A549 (cell line): ENCODE results near the gene IPO7. TPM values are rescaled to one million over a fixed set of nuclear protein-coding genes. Genes with fewer than 3 reads are reported as not detected.

Source experiments
- BCL3 ChIP-seq: fragments of >200 bp; sonication (Bioruptor Twin); formaldehyde crosslinking; IDR thresholded peaks from 3 replicates; pipeline ENCODE4 v1.6.1; 2016
- CBX2 ChIP-seq: fragments of 200-600 bp; sonication (generic); IDR thresholded peaks from 2 replicates; pipeline ENCODE4 v1.6.1; 2016; ENCODE audit warnings: low read depth, mild to moderate bottlenecking, borderline replicate concordance
- CBX8 ChIP-seq: fragments of 200-600 bp; sonication (generic); IDR thresholded peaks from 2 replicates; pipeline ENCODE4 v1.6.1; 2016
- CHD2 ChIP-seq: fragments of 150-350 bp; IDR thresholded peaks from 2 replicates; pipeline ENCODE4 v1.6.1; 2014; ENCODE audit warnings: low read length; ENCODE audit not compliant: partially characterized antibody
- CHD4 ChIP-seq: fragments of 200-600 bp; sonication (generic); IDR thresholded peaks from 2 replicates; pipeline ENCODE4 v1.6.1; 2016; ENCODE audit warnings: antibody characterized with exemption, mild to moderate bottlenecking, borderline replicate concordance
- CTCF ChIP-seq: fragments of >200 bp; sonication (Bioruptor Twin); formaldehyde crosslinking; IDR thresholded peaks from 3 replicates; pipeline ENCODE4 v1.5.1; 2016
- EHMT2 ChIP-seq: fragments of 200-600 bp; sonication (generic); IDR thresholded peaks from 2 replicates; pipeline ENCODE4 v1.6.1; 2016; ENCODE audit warnings: antibody characterized with exemption, low read depth, mild to moderate bottlenecking, moderate library complexity
- EP300 ChIP-seq, 2 experiments: fragments of >200 bp; sonication (Bioruptor Twin); formaldehyde crosslinking; IDR thresholded peaks; 2 replicates in 1 of 2; 3 replicates in 1 of 2; pipeline ENCODE4 v1.6.1; 2016 to 2017
- FOSL2 ChIP-seq, 2 experiments: fragments of 450-650 bp in 1 of 2; fragments of >200 bp in 1 of 2; sonication (Bioruptor Twin) in 1 of 2; formaldehyde crosslinking; IDR thresholded peaks; 2 replicates each; pipeline versions ENCODE4 v1.5.0 to v1.6.1; 2016 to 2020; ENCODE audit warnings: mild to moderate bottlenecking in 1 of 2, moderate library complexity in 1 of 2
- GATA3 ChIP-seq: IDR thresholded peaks from 2 replicates; pipeline ENCODE4 v1.6.1; 2012; ENCODE audit warnings: borderline replicate concordance
- HES2 ChIP-seq: fragments of >200 bp; sonication (Bioruptor Twin); formaldehyde crosslinking; IDR thresholded peaks from 2 replicates; pipeline ENCODE4 v1.6.1; 2016
- HOXA7 ChIP-seq: fragments of 250-450 bp; sonication (Bioruptor Pico); IDR thresholded peaks from 2 replicates; pipeline ENCODE4 v1.5.0; 2020; ENCODE audit warnings: mild to moderate bottlenecking, moderate library complexity
- HOXB13 ChIP-seq: fragments of 250-450 bp; sonication (Bioruptor Pico); IDR thresholded peaks from 2 replicates; pipeline ENCODE4 v1.5.0; 2020; ENCODE audit warnings: low read depth, mild to moderate bottlenecking, moderate library complexity
- JUN ChIP-seq, 2 experiments: fragments of >200 bp; sonication (Bioruptor Twin); formaldehyde crosslinking; IDR thresholded peaks; 2 replicates in 1 of 2; 3 replicates in 1 of 2; pipeline ENCODE4 v1.6.1; 2016 to 2017
- KDM1A ChIP-seq: fragments of 200-600 bp; sonication (generic); IDR thresholded peaks from 2 replicates; pipeline ENCODE4 v1.6.1; 2016; ENCODE audit warnings: low read depth, mild to moderate bottlenecking
- KDM5A ChIP-seq: fragments of 200-600 bp; sonication (generic); IDR thresholded peaks from 2 replicates; pipeline ENCODE4 v1.6.1; 2016; ENCODE audit warnings: antibody characterized with exemption, mild to moderate bottlenecking
- MAFK ChIP-seq: fragments of 450-650 bp; IDR thresholded peaks from 2 replicates; pipeline ENCODE4 v1.6.1; 2014; ENCODE audit not compliant: partially characterized antibody
- MYC ChIP-seq: IDR thresholded peaks from 2 replicates; pipeline ENCODE4 v1.6.1; 2012; ENCODE audit warnings: mild to moderate bottlenecking, inconsistent platforms, low read length, improper control_type of control experiment, borderline replicate concordance
- NFE2L2 ChIP-seq: fragments of 150-350 bp; conservative IDR thresholded peaks from 2 replicates; pipeline ENCODE4 v1.6.1; 2014; ENCODE audit warnings: low read length
- NR3C1 ChIP-seq: fragments of >200 bp; sonication (Bioruptor Twin); formaldehyde crosslinking; IDR thresholded peaks from 3 replicates; pipeline ENCODE4 v1.6.1; 2017
- PHF8 ChIP-seq: fragments of 200-600 bp; sonication (generic); IDR thresholded peaks from 2 replicates; pipeline ENCODE4 v1.6.1; 2016; ENCODE audit warnings: low read depth, mild to moderate bottlenecking, antibody characterized with exemption, moderate library complexity, borderline replicate concordance
- POLR2A ChIP-seq: IDR thresholded peaks from 2 replicates; pipeline ENCODE4 v1.6.1; 2012; ENCODE audit warnings: mild to moderate bottlenecking, low read length
- POLR2AphosphoS2 ChIP-seq: conservative IDR thresholded peaks from 2 replicates; pipeline ENCODE4 v1.6.1; 2012; ENCODE audit warnings: low read length, improper control_type of control experiment, inconsistent platforms
- RAD21 ChIP-seq, 2 experiments: fragments of >200 bp in 1 of 2; sonication (Bioruptor Twin) in 1 of 2; formaldehyde crosslinking in 1 of 2; IDR thresholded peaks in 1 of 2; conservative IDR thresholded peaks in 1 of 2; 2 replicates in 1 of 2; 3 replicates in 1 of 2; pipeline ENCODE4 v1.6.1; 2012 to 2018; ENCODE audit warnings: inconsistent platforms in 1 of 2
- RARB ChIP-seq: fragments of 250-450 bp; sonication (Bioruptor Pico); IDR thresholded peaks from 2 replicates; pipeline ENCODE4 v1.8.0; 2021; ENCODE audit warnings: mild to moderate bottlenecking, moderate library complexity
- RCOR1 ChIP-seq: fragments of 150-350 bp; IDR thresholded peaks from 2 replicates; pipeline ENCODE4 v1.6.1; 2014; ENCODE audit warnings: antibody characterized with exemption, low read length, low read depth
- RFX5 ChIP-seq: fragments of 450-650 bp; IDR thresholded peaks from 2 replicates; pipeline ENCODE4 v1.7.1; 2014; ENCODE audit warnings: antibody characterized with exemption, mild to moderate bottlenecking, moderate library complexity
- SMC3 ChIP-seq: fragments of >200 bp; sonication (Bioruptor Twin); formaldehyde crosslinking; IDR thresholded peaks from 3 replicates; pipeline ENCODE4 v1.6.1; 2018; ENCODE audit warnings: inconsistent platforms
- SREBF2 ChIP-seq: fragments of 450-650 bp; IDR thresholded peaks from 2 replicates; pipeline ENCODE4 v1.6.1; 2014; ENCODE audit warnings: mild to moderate bottlenecking, moderate library complexity
- TP53 ChIP-seq: fragments of 250-450 bp; sonication (Bioruptor Pico); IDR thresholded peaks from 2 replicates; pipeline ENCODE4 v1.5.0; 2021; ENCODE audit warnings: mild to moderate bottlenecking, moderate library complexity
- USF2 ChIP-seq: fragments of 450-650 bp; IDR thresholded peaks from 2 replicates; pipeline ENCODE4 v1.6.1; 2014; ENCODE audit warnings: antibody characterized with exemption
- ZC3H11A ChIP-seq: fragments of 450-650 bp; IDR thresholded peaks from 2 replicates; pipeline ENCODE4 v1.6.1; 2014; ENCODE audit warnings: antibody characterized with exemption, mild to moderate bottlenecking
- ZFP36 ChIP-seq: fragments of 450-650 bp; IDR thresholded peaks from 2 replicates; pipeline ENCODE4 v1.6.1; 2014; ENCODE audit warnings: borderline replicate concordance; ENCODE audit not compliant: partially characterized antibody
- ZNF302 ChIP-seq: fragments of 250-450 bp; sonication (Bioruptor Pico); IDR thresholded peaks from 2 replicates; pipeline ENCODE4 v1.9.0; 2021; ENCODE audit warnings: inconsistent platforms, mild to moderate bottlenecking, moderate library complexity
- polyA plus RNA-seq, 4 experiments: library from polyadenylated mRNA; depleted of rRNA in 3 of 4; stranded (reverse); fragments of >200 nt; fragmentation: RNase III in 1 of 4; extraction: RNeasy Plus Mini Kit Qiagen cat#74134 plus additional on column Dnase treatment in 1 of 4; gene quantifications; 2 replicates in 3 of 4; 3 replicates in 1 of 4; pipeline ENCODE4 v1.2.3, GENCODE V29; 2011 to 2017

Gene IPO7
- polyA plus RNA-seq, 2 of the 4 experiments (the other 2 are of a cell fraction), result 115 to 142 TPM

DNA sequence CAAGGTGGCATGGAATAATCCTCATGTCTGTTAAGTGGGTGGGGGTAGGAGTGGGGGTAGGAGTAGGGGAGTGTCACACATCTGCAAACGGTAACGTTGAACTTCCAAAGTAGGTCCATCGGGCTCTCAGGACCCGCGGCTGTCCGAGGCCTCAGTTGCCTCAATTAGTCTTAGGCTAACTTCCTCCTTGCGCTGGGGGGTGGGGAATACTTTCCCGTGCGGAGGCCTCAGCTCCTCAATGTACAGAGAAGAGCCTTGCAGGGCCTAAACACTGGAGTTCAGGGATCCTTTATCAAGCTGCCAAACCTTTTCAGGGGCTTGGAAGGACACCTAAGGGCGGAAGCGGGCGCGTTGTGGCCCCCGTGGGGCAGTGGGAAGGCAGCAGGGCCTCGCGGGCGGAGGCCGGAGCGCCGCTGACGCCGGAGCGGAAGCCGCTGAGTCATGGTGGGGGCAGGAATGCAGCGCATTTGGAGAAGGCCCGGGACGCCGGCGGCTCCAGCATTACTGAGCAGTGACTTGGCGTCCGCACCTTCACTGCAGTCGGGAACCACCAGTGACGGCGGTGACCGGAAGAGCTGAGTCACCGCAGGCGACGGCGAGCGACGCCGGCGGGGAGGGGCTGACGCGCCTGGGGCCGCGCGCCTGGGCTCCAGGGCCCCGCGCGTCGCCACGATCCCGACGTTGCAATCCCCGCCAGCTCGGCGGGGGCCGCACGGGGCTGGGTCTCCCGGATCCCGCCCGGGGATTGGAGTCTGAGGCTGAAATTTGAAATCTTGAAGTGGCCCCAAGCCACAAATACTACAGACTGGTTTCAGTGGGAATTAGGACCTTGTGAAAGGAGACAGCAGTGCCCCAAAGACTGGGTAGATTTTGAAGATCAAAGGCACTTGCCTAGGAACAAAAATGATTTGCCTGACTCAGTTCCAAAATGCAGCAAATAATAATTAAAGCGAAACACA lies 20.2 kb upstream of the IPO7 start (continued):
- TF ChIP-seq ZFP36 (no peak), KDM5A (no peak), HOXB13 (peak; percentile 99), RFX5 (no peak), EP300 (IDR thresholded peaks at IDR 0.05) (peak; percentile 64 to 87; a peak in 3 of 5 replicates), TP53 (peak; percentile 96), NR3C1 (no peak), FOSL2 (IDR thresholded peaks at IDR 0.05) (peak; percentile 96), FOSL2 (CRISPR knock-in tag; IDR thresholded peaks at IDR 0.05) (peak; percentile 100), CBX8 (no peak), PHF8 (no peak), CTCF (no peak), ZC3H11A (no peak), POLR2AphosphoS2 (no peak), POLR2A (peak; percentile 45), BCL3 (peak; percentile 87), ZNF302 (CRISPR knock-in tag) (peak; percentile 96), RARB (no peak; the same call in none of the 2 replicates), KDM1A (no peak), HES2 (peak; percentile 24; the same call in 1 of the 2 replicates), CHD4 (no peak), SMC3 (peak; percentile 47), MYC (peak; percentile 21; the same call in 1 of the 2 replicates), RAD21 (conservative IDR thresholded peaks at IDR 0.05 in 1 of 2, IDR thresholded peaks at IDR 0.05 in 1 of 2) (peak; percentile 24 to 43; a peak in 2 of 5 replicates), CBX2 (no peak), SREBF2 (no peak), RCOR1 (no peak), HOXA7 (peak; percentile 63; the same call in 1 of the 2 replicates), CHD2 (peak; percentile 9), USF2 (no peak), MAFK (peak; percentile 100), EHMT2 (no peak), GATA3 (peak; percentile 79), NFE2L2 (peak; percentile 96), JUN (IDR thresholded peaks at IDR 0.05) (peak; percentile 92 to 98)
